NCI-H510A (cell line): Measurements from ENCODE around the gene TOGARAM1.
A peak's percentile ranks its signal among the peaks of the same experiment; 100 is the strongest.

Experiments used
- DNase-seq: peaks from one replicate; lab custom pipeline; 2025; lab: John Stamatoyannopoulos, UW

Gene TOGARAM1

GRCh38 chr14:45094275-45094674 lies 132.3 kb downstream of the TOGARAM1 start:
- no peak for DNase-seq

GRCh38 chr14:45095143-45095542 lies 133.2 kb downstream of the TOGARAM1 start:
- DNase-seq: no peak

- DNase-seq: no peak
These were observed 134.2 kb downstream of the TOGARAM1 start for GRCh38 chr14:45096218-45096617.

- DNase-seq: no peak
These were observed 141.8 kb downstream of the TOGARAM1 start for GRCh38 chr14:45103806-45104205.

GRCh38 chr14:45104561-45104960 lies 142.6 kb downstream of the TOGARAM1 start:
- no peak for DNase-seq

GRCh38 chr14:45112896-45113781 lies 151.1 kb downstream of the TOGARAM1 start:
- DNase-seq: peak; percentile 19

- no peak for DNase-seq
These were observed 152.3 kb downstream of the TOGARAM1 start for GRCh38 chr14:45114327-45114726.

- DNase-seq: no peak
These were observed 156.6 kb downstream of the TOGARAM1 start for GRCh38 chr14:45118594-45118993.

- no peak for DNase-seq
These were observed 158.1 kb downstream of the TOGARAM1 start for GRCh38 chr14:45120096-45120495.

GRCh38 chr14:45123271-45123670 lies 161.3 kb downstream of the TOGARAM1 start:
- DNase-seq: no peak
